Uterus (tissue), 2 donors: ENCODE results near the gene NAT9.

ENCODE experiments used
- CTCF ChIP-seq, 4 experiments: fragments of 200-600 bp in 2 of 4; fragments of 450-650 bp in 2 of 4; sonication (generic) in 2 of 4; IDR thresholded peaks; one replicate each; pipeline ENCODE4 v1.5.1; 2016 to 2019; ENCODE audit warnings: antibody characterized with exemption in 4 of 4, mild to moderate bottlenecking in 2 of 4, moderate library complexity in 1 of 4
- POLR2A ChIP-seq, 2 donors: fragments of 450-650 bp; IDR thresholded peaks; one replicate each; pipeline ENCODE4 v1.6.1; 2016; ENCODE audit warnings: antibody characterized with exemption in 2 of 2, mild to moderate bottlenecking in 1 of 2, moderate library complexity in 1 of 2

DNA sequence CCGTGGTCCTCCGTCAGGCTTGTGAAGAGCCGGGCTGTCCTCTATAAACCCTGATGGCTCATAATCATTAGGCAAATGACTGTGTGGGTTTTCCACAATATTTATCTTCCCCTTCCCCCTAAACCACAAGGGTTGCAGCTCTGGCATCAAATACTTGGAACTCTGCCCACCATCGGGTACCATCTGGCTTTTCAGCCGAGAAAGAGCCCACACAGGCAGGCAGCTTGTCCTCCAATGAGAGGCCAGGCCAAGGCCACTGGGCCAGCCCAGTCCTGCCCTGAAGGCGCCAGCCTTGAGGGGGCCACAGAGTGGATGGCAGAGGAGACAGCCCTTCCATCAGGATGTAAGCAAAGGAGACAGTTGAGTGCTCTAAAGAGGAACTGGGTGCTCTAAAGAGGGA is 31.8 kb upstream of the NAT9 start:
- TF ChIP-seq POLR2A (IDR thresholded peaks at IDR 0.05) (no peak), CTCF (IDR thresholded peaks at IDR 0.05) (no peak)
